GM12878 (cell line): Measurements from ENCODE around the gene USF1. TPM values are rescaled to one million over a fixed set of nuclear protein-coding genes. Genes with fewer than 3 reads are reported as not detected.

Source experiments
- ATAC-seq: fragments of 200-7000 bp; cut with Tn5 transposase; 3 replicates; pipeline ENCODE4 v1.9.1; 2020; ENCODE audit warnings: mild to moderate bottlenecking, moderate library complexity
- BruUV-seq: library from RNA; stranded (reverse); fragments of 400-500 nt; replicated peaks from 2 replicates; lab custom pipeline; 2021; lab: Mats Ljungman, UMichigan
- CTCF ChIA-PET: fragments of 300-600 bp; sonication (Branson Sonifier 250); formaldehyde crosslinking; extraction: SDS; loops from one replicate; lab custom pipeline; 2021; ENCODE audit warnings: inconsistent platforms; lab: Yijun Ruan, JAX
- POLR2A ChIA-PET: fragments of 350-600 bp; formaldehyde crosslinking; extraction: SDS; loops from one replicate; lab custom pipeline; 2021; ENCODE audit warnings: inconsistent platforms; lab: Charles Lee
- RAD21 ChIA-PET: fragments of 300-600 bp; sonication (Branson Sonifier 250); formaldehyde crosslinking; loops from one replicate; lab custom pipeline; 2023; ENCODE audit warnings: antibody characterized with exemption; ENCODE audit not compliant: unreplicated experiment; lab: Charles Lee
- SMC1A ChIA-PET: fragments of 300-600 bp; sonication (Branson Sonifier 250); formaldehyde crosslinking; loops from one replicate; lab custom pipeline; 2023; ENCODE audit not compliant: unreplicated experiment, uncharacterized antibody; lab: Charles Lee
- DNase-seq: peaks from one replicate; pipeline ENCODE4 v3.0.0-alpha.2; 2011; ENCODE audit warnings: low read depth, low spot score
- FAIRE-seq: peaks from 3 replicates; lab custom pipeline; 2011; peaks lifted over from hg19 to GRCh38; lab: Jason Lieb, UNC
- H2AFZ ChIP-seq: 2 replicates; pipeline ENCODE4 v1.6.0; 2011; ENCODE audit warnings: low read depth, low read length, control low read depth; ENCODE audit not compliant: control insufficient read depth
- H3K27ac ChIP-seq: 2 replicates; pipeline ENCODE4 v1.5.1; 2011; ENCODE audit warnings: control low read depth; ENCODE audit not compliant: control insufficient read depth, insufficient read depth
- H3K27me3 ChIP-seq, 2 experiments: replicated peaks in 1 of 2; 2 replicates each; pipeline versions ENCODE4 v1.6.0 to v1.6.1; 2011; ENCODE audit warnings: low read length in 1 of 2; ENCODE audit not compliant: control insufficient read depth in 2 of 2, insufficient read depth in 2 of 2
- H3K36me3 ChIP-seq, 2 experiments: 2 replicates each; pipeline ENCODE4 v1.5.1; 2011; ENCODE audit warnings: low read length in 1 of 2; ENCODE audit not compliant: control insufficient read depth in 2 of 2, insufficient read depth in 2 of 2
- H3K4me1 ChIP-seq: 2 replicates; pipeline ENCODE4 v1.6.1; 2011; ENCODE audit warnings: mild to moderate bottlenecking, low read length, moderate library complexity, mixed read lengths; ENCODE audit not compliant: control insufficient read depth, insufficient read depth
- H3K4me2 ChIP-seq: 2 replicates; pipeline ENCODE4 v1.6.0; 2011; ENCODE audit warnings: control low read depth; ENCODE audit not compliant: control insufficient read depth, insufficient read depth
- H3K4me3 ChIP-seq: fragments of 200-600 bp; sonication (generic); 2 replicates; pipeline ENCODE4 v1.5.1; 2016
- H3K79me2 ChIP-seq: 2 replicates; pipeline ENCODE4 v1.6.0; 2011; ENCODE audit warnings: low read length; ENCODE audit not compliant: control insufficient read depth, insufficient read depth
- H3K9ac ChIP-seq: 2 replicates; pipeline ENCODE4 v1.8.0; 2011; ENCODE audit warnings: low read length, control low read depth, mixed read lengths; ENCODE audit not compliant: control insufficient read depth, insufficient read depth
- H3K9me3 ChIP-seq: replicated peaks from 3 replicates; pipeline ENCODE4 v1.5.1; 2011; ENCODE audit warnings: mild to moderate bottlenecking, low read length; ENCODE audit not compliant: control insufficient read depth, insufficient read depth
- H4K20me1 ChIP-seq: 2 replicates; pipeline ENCODE4 v1.6.0; 2011; ENCODE audit not compliant: control insufficient read depth, insufficient read depth
- MEF2B ChIP-seq: fragments of 450-650 bp; IDR thresholded peaks from 2 replicates; pipeline ENCODE4 v1.6.1; 2018; ENCODE audit warnings: mild to moderate bottlenecking, moderate library complexity; ENCODE audit not compliant: partially characterized antibody, poor library complexity, severe bottlenecking
- WGBS: methylation state at CpG from one replicate; pipeline ENCODE4 v1.1.6; 2016; ENCODE audit warnings: low lambda C conversion rate; ENCODE audit not compliant: insufficient replicate concordance, insufficient coverage; ENCODE audit errors: missing lambda C conversion rate; 5-methylcytosine and 5-hydroxymethylcytosine counted together
- in situ Hi-C: fragments of 300-500 bp; cut with MboI; formaldehyde crosslinking; loops from 9 replicates; pipeline ENCODE4 v1.14.3; 2018; ENCODE audit warnings: mixed read lengths
- intact Hi-C: fragments of 100-400 bp; cut with micrococcal nuclease; formaldehyde crosslinking; loops from one replicate; pipeline ENCODE4 v1.14.2; 2022; ENCODE audit not compliant: unreplicated experiment
- polyA plus RNA-seq, 11 experiments: library from polyadenylated mRNA; depleted of rRNA in 4 of 11; unstranded in 6 of 11; stranded (reverse) in 5 of 11; fragments of >200 nt; fragmentation: Nextera tagmentation in 4 of 11; fragmentation: Illumina TruSeq in 1 of 11; extraction: Ambion mirVana in 4 of 11; extraction: Trizol in 1 of 11; gene quantifications; 1 replicate in 1 of 11; 2 replicates in 10 of 11; pipeline versions ENCODE4 v1.2.1 to v1.2.3, GENCODE V29; 2011 to 2016; ENCODE audit warnings: inconsistent platforms in 2 of 11, missing spikeins in 2 of 11, low read depth in 1 of 11
- total RNA-seq, 4 experiments: library from RNA; depleted of rRNA in 3 of 4; stranded (reverse); fragments of >200 nt in 3 of 4; fragmentation: Illumina TruSeq in 1 of 4; extraction: Trizol in 1 of 4; gene quantifications; 2 replicates each; pipeline versions ENCODE4 v1.2.1 to v1.2.3, GENCODE V29; 2013 to 2021
- TF ChIP-seq, protein P1 (sequence below): fragments of 450-650 bp; IDR thresholded peaks from 2 replicates; pipeline ENCODE4 v1.6.1; 2016; ENCODE audit warnings: mild to moderate bottlenecking, moderate library complexity, borderline replicate concordance
- TF ChIP-seq, protein P2 (sequence below), 3 experiments: IDR thresholded peaks in 2 of 3; conservative IDR thresholded peaks in 1 of 3; 2 replicates each; pipeline ENCODE4 v1.5.1; 2011; ENCODE audit warnings: low read depth in 3 of 3, low read length in 3 of 3, mild to moderate bottlenecking in 3 of 3, control low read depth in 2 of 3, moderate library complexity in 2 of 3, inconsistent platforms in 1 of 3, mixed read lengths in 1 of 3; ENCODE audit not compliant: control insufficient read depth in 2 of 3, insufficient read depth in 1 of 3; ENCODE audit errors: extremely low read depth in 1 of 3
- TF ChIP-seq, protein P3 (sequence below): IDR thresholded peaks from 2 replicates; pipeline ENCODE4 v1.6.1; 2011; ENCODE audit warnings: mild to moderate bottlenecking, low read depth, low read length, moderate library complexity; ENCODE audit not compliant: insufficient replicate concordance

The USF1 gene
- total and polyA plus RNA-seq, 10 of the 15 experiments (the other 5 are each of a cell fraction or from before 2014, with no cell fraction given), result 9.4 to 92.1 (median 53.5) TPM

DNA sequence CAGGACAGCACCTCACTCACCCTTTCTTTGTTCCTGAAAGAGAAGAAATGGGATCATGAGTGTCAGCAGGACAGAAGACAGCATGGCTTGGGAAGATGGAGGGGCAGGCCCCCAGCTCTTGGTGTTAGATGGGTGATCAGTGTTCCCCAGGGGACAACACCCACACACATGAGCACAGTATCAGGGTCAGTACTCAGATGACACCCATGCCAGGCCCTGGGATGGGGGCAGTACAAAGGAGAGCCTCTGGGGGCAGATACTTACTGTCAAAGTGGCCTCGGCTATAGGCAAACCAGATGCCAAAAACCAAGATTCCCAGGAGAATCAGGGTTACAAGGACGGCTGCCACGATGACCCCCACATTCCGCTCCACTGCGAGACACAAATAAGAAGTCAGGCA is 46.4 kb downstream of the USF1 start:
- Histone ChIP-seq H4K20me1 (no peaks in the 10 kb centered on the region), H3K27ac (no peak overlapping the region), H3K4me2 (no peak overlapping the region), H2AFZ (no peak overlapping the region), H3K36me3 (peaks cover 5 to 17% of the 10 kb centered on the region in 2 experiments; a peak in 3 of 4 replicates), H3K4me3 (no peak overlapping the region), H3K79me2 (no peaks in the 10 kb centered on the region; the same call in 1 of the 2 replicates), H3K9ac (no peak overlapping the region), H3K9me3 (no peaks in the 10 kb centered on the region), H3K4me1 (peaks cover 3% of the 10 kb centered on the region; the same call in 1 of the 2 replicates), H3K27me3 (no peaks in the 10 kb centered on the region)
- intact Hi-C loops, result no loop called here
- TF ChIP-seq MEF2B, result peak; percentile 34
- TF ChIP-seq, protein P1, sequence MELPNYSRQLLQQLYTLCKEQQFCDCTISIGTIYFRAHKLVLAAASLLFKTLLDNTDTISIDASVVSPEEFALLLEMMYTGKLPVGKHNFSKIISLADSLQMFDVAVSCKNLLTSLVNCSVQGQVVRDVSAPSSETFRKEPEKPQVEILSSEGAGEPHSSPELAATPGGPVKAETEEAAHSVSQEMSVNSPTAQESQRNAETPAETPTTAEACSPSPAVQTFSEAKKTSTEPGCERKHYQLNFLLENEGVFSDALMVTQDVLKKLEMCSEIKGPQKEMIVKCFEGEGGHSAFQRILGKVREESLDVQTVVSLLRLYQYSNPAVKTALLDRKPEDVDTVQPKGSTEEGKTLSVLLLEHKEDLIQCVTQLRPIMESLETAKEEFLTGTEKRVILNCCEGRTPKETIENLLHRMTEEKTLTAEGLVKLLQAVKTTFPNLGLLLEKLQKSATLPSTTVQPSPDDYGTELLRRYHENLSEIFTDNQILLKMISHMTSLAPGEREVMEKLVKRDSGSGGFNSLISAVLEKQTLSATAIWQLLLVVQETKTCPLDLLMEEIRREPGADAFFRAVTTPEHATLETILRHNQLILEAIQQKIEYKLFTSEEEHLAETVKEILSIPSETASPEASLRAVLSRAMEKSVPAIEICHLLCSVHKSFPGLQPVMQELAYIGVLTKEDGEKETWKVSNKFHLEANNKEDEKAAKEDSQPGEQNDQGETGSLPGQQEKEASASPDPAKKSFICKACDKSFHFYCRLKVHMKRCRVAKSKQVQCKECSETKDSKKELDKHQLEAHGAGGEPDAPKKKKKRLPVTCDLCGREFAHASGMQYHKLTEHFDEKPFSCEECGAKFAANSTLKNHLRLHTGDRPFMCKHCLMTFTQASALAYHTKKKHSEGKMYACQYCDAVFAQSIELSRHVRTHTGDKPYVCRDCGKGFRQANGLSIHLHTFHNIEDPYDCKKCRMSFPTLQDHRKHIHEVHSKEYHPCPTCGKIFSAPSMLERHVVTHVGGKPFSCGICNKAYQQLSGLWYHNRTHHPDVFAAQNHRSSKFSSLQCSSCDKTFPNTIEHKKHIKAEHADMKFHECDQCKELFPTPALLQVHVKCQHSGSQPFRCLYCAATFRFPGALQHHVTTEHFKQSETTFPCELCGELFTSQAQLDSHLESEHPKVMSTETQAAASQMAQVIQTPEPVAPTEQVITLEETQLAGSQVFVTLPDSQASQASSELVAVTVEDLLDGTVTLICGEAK, result no peak
- TF ChIP-seq, protein P2, sequence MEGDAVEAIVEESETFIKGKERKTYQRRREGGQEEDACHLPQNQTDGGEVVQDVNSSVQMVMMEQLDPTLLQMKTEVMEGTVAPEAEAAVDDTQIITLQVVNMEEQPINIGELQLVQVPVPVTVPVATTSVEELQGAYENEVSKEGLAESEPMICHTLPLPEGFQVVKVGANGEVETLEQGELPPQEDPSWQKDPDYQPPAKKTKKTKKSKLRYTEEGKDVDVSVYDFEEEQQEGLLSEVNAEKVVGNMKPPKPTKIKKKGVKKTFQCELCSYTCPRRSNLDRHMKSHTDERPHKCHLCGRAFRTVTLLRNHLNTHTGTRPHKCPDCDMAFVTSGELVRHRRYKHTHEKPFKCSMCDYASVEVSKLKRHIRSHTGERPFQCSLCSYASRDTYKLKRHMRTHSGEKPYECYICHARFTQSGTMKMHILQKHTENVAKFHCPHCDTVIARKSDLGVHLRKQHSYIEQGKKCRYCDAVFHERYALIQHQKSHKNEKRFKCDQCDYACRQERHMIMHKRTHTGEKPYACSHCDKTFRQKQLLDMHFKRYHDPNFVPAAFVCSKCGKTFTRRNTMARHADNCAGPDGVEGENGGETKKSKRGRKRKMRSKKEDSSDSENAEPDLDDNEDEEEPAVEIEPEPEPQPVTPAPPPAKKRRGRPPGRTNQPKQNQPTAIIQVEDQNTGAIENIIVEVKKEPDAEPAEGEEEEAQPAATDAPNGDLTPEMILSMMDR (IDR thresholded peaks at IDR 0.05 in 2 of 3, conservative IDR thresholded peaks at IDR 0.05 in 1 of 3; ENCODE audit: control insufficient read depth in 2 of 3, extremely low read depth in 1 of 3, insufficient read depth in 1 of 3, low read depth in 3 of 3, low read length in 3 of 3), result 0 out of 6 replicates have a peak, but pooled peaks of 1 of the 3 experiments have one; percentile 8
- TF ChIP-seq, protein P3, sequence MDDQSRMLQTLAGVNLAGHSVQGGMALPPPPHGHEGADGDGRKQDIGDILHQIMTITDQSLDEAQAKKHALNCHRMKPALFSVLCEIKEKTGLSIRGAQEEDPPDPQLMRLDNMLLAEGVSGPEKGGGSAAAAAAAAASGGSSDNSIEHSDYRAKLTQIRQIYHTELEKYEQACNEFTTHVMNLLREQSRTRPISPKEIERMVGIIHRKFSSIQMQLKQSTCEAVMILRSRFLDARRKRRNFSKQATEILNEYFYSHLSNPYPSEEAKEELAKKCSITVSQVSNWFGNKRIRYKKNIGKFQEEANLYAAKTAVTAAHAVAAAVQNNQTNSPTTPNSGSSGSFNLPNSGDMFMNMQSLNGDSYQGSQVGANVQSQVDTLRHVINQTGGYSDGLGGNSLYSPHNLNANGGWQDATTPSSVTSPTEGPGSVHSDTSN, result no peak
- SMC1A ChIA-PET, result interaction anchor here (3.7 to 4.7 kb wide), 4 partner anchors 12 to 137 kb away, joined by 26 to 70 read pairs (median 38); partner anchors contain the start of genes KLHDC9 and USF1
- FAIRE-seq (no peak), DNase-seq (no peak), ATAC-seq (peak; percentile 60)
- RAD21 ChIA-PET, result interaction anchor here (1.1 to 2.4 kb wide), 3 partner anchors 19 to 98 kb away, joined by 3 to 42 read pairs (median 3); partner anchors contain the start of gene KLHDC9
- BruUV-seq, result no TSS peak
- POLR2A ChIA-PET, result interaction anchor here (1.3 kb wide), 1 partner anchor 122 kb away, joined by 3 read pairs; no protein-coding TSS in a partner anchor
- in situ Hi-C loops, result no loop called here
- CTCF ChIA-PET, result interaction anchor here (2.7 to 3.8 kb wide), 3 partner anchors 8 to 47 kb away, joined by 13 to 37 read pairs (median 22); partner anchors contain the start of gene USF1
- 89% methylated on average over 5 of the region's 5 CpGs for WGBS
